Measurements from ENCODE around the gene ENPP3.

Gene ENPP3

GRCh38 chr6:131642987-131643611 is 6.0 kb downstream of the ENPP3 start:
- DNase-seq (ENCODE audit: low spot score), result no peak

- DNase-seq (ENCODE audit: low spot score), result no peak
Measured at GRCh38 chr6:131643855-131644460, 6.9 kb downstream of the ENPP3 start.

GRCh38 chr6:131644921-131645320 is 7.8 kb downstream of the ENPP3 start:
- no peak for DNase-seq (ENCODE audit: low spot score)

GRCh38 chr6:131645846-131646245 is 8.7 kb downstream of the ENPP3 start:
- DNase-seq (ENCODE audit: low spot score), result no peak

GRCh38 chr6:131646249-131646670 is 9.2 kb downstream of the ENPP3 start:
- DNase-seq (ENCODE audit: low spot score), result no peak

GRCh38 chr6:131651782-131652181 is 14.7 kb downstream of the ENPP3 start:
- DNase-seq (ENCODE audit: low spot score), result no peak

- DNase-seq (ENCODE audit: low spot score), result no peak
Measured at GRCh38 chr6:131652472-131652871, 15.4 kb downstream of the ENPP3 start.

- no peak for DNase-seq (ENCODE audit: low spot score)
Measured at GRCh38 chr6:131654326-131654725, 17.2 kb downstream of the ENPP3 start.

- DNase-seq (ENCODE audit: low spot score), result no peak
Measured at GRCh38 chr6:131655387-131655786, 18.3 kb downstream of the ENPP3 start.

GRCh38 chr6:131655951-131656350 is 18.8 kb downstream of the ENPP3 start:
- no peak for DNase-seq (ENCODE audit: low spot score)

- DNase-seq (ENCODE audit: low spot score), result no peak
Measured at GRCh38 chr6:131656667-131657066, 19.6 kb downstream of the ENPP3 start.

- DNase-seq (ENCODE audit: low spot score), result no peak
Measured at GRCh38 chr6:131657222-131657621, 20.1 kb downstream of the ENPP3 start.

GRCh38 chr6:131657630-131658111 is 20.6 kb downstream of the ENPP3 start:
- DNase-seq (ENCODE audit: low spot score), result peak; percentile 65

GRCh38 chr6:131658287-131658686 is 21.2 kb downstream of the ENPP3 start:
- no peak for DNase-seq (ENCODE audit: low spot score)

GRCh38 chr6:131660195-131660594 is 23.1 kb downstream of the ENPP3 start:
- peak; percentile 16 for DNase-seq (ENCODE audit: low spot score)

- no peak for DNase-seq (ENCODE audit: low spot score)
Measured at GRCh38 chr6:131663578-131664165, 26.6 kb downstream of the ENPP3 start.

GRCh38 chr6:131669891-131670290 is 32.8 kb downstream of the ENPP3 start:
- no peak for DNase-seq (ENCODE audit: low spot score)

GRCh38 chr6:131673184-131673583 is 36.1 kb downstream of the ENPP3 start:
- no peak for DNase-seq (ENCODE audit: low spot score)

- DNase-seq (ENCODE audit: low spot score), result no peak
Measured at GRCh38 chr6:131678442-131678841, 41.3 kb downstream of the ENPP3 start.

GRCh38 chr6:131680868-131681267 is 43.8 kb downstream of the ENPP3 start:
- DNase-seq (ENCODE audit: low spot score), result no peak

GRCh38 chr6:131681585-131681984 is 44.5 kb downstream of the ENPP3 start:
- DNase-seq (ENCODE audit: low spot score), result no peak

- no peak for DNase-seq (ENCODE audit: low spot score)
Measured at GRCh38 chr6:131682442-131682841, 45.3 kb downstream of the ENPP3 start.

GRCh38 chr6:131683479-131683878 is 46.4 kb downstream of the ENPP3 start:
- no peak for DNase-seq (ENCODE audit: low spot score)
